ENCODE data around the gene DIP2B. TPM values are rescaled to one million over a fixed set of nuclear protein-coding genes. Genes with fewer than 3 reads are reported as not detected.

The DIP2B gene
- total RNA-seq, 2 experiments from 2014 or later, result 18.8 to 21.8 TPM

DNA sequence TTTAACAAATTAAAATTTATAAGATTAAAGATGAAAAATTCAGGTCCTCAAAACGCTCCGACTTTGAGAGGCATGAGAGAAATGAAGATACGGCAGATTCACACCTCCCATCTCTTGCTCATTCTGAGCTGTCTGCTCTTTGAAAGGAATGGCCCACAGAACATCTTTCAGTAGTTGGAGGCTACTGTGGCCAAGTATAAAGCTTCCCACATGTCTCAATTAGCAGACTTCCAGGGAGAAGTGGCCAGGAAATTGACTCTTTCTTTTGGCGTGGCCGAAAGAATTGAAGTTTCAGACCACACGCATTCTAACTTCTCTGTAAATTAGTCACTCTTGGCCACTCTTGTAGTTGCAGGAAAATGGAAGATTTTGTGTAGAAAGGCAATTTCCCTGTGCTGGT is 129.2 kb downstream of the DIP2B start:
- no peak for ATAC-seq
- H3K9me3 Mint-ChIP-seq (ENCODE audit: insufficient read depth), result no peaks in the 10 kb centered on the region
- POLR2A ChIA-PET, result no interaction called here

GRCh38 chr12:50634379-50634778 is 129.6 kb downstream of the DIP2B start:
- no peak overlapping the region for H3K27ac Mint-ChIP-seq
- no peaks in the 10 kb centered on the region for H3K9me3 Mint-ChIP-seq (ENCODE audit: insufficient read depth)
- ChIA-PET POLR2A (no interaction called here), CTCF (interaction anchor here (1.1 to 3.8 kb wide), 2 partner anchors 128 to 130 kb away, joined by 3 to 14 read pairs; partner anchors contain the start of gene DIP2B)
- DNase-seq, result no peak
- no peaks in the 10 kb centered on the region for H3K27me3 Mint-ChIP-seq (ENCODE audit: low read depth)
- H3K36me3 Mint-ChIP-seq (ENCODE audit: low read depth), result peaks cover 10% of the 10 kb centered on the region
- no peak overlapping the region for H3K4me3 Mint-ChIP-seq
- no peak for ATAC-seq
- peaks cover 6% of the 10 kb centered on the region for H3K4me1 Mint-ChIP-seq (ENCODE audit: low read depth)

More for the DNA sequence above, 129.2 kb downstream of the DIP2B start:
- no peaks in the 10 kb centered on the region for H3K27me3 Mint-ChIP-seq (ENCODE audit: low read depth)
- H3K4me1 Mint-ChIP-seq (ENCODE audit: low read depth), result peaks cover 6% of the 10 kb centered on the region
- H3K36me3 Mint-ChIP-seq (ENCODE audit: low read depth), result peaks cover 10% of the 10 kb centered on the region
- no peak overlapping the region for H3K4me3 Mint-ChIP-seq
- H3K27ac Mint-ChIP-seq, result no peak overlapping the region
- CTCF ChIA-PET, result interaction anchor here (1.1 to 3.8 kb wide), 2 partner anchors 128 to 129 kb away, joined by 3 to 14 read pairs; partner anchors contain the start of gene DIP2B
- no peak for DNase-seq

- no peaks in the 10 kb centered on the region for H3K27me3 Mint-ChIP-seq (ENCODE audit: low read depth)
- ChIA-PET CTCF (interaction anchor here (0.8 to 3.8 kb wide), 3 partner anchors 122 to 131 kb away, joined by 3 to 14 read pairs (median 3); partner anchors contain the start of gene DIP2B), POLR2A (no interaction called here)
- ATAC-seq (no peak), DNase-seq (no peak)
- H3K27ac Mint-ChIP-seq, result no peak overlapping the region
- H3K4me1 Mint-ChIP-seq (ENCODE audit: low read depth), result peaks cover 10% of the 10 kb centered on the region
- H3K36me3 Mint-ChIP-seq (ENCODE audit: low read depth), result peaks cover 5% of the 10 kb centered on the region
- no peaks in the 10 kb centered on the region for H3K9me3 Mint-ChIP-seq (ENCODE audit: insufficient read depth)
- H3K4me3 Mint-ChIP-seq, result no peak overlapping the region
Measured at GRCh38 chr12:50635364-50635763, 130.6 kb downstream of the DIP2B start.

DNA sequence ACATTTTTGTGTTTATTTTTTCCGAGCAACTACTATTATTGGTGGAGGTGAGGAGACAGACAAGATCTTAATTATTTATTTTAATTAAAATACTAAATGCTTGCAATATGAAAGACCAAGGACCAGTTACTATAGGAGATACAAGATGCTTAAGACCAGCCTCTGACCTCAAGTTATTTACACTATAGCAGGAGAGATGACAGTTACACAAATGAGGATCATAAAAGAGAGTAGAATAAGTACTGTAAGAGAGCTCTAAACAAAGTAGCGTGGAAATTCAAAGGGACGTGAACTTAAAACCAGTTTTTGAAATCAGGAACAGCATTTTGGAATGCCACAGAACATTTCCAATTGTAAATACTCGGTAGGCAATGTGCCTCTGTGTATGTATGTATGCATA is 131.1 kb downstream of the DIP2B start:
- Mint-ChIP-seq H3K9me3 (ENCODE audit: insufficient read depth) (no peaks in the 10 kb centered on the region), H3K27me3 (ENCODE audit: low read depth) (no peaks in the 10 kb centered on the region), H3K36me3 (ENCODE audit: low read depth) (peaks cover 7% of the 10 kb centered on the region), H3K4me1 (ENCODE audit: low read depth) (peaks cover 14% of the 10 kb centered on the region), H3K27ac (no peak overlapping the region), H3K4me3 (no peak overlapping the region)
- ATAC-seq (no peak), DNase-seq (no peak)
- ChIA-PET POLR2A (no interaction called here), CTCF (interaction anchor here (0.8 to 3.8 kb wide), 5 partner anchors 118 to 131 kb away, joined by 3 to 14 read pairs (median 3); partner anchors contain the start of gene DIP2B)

DNA sequence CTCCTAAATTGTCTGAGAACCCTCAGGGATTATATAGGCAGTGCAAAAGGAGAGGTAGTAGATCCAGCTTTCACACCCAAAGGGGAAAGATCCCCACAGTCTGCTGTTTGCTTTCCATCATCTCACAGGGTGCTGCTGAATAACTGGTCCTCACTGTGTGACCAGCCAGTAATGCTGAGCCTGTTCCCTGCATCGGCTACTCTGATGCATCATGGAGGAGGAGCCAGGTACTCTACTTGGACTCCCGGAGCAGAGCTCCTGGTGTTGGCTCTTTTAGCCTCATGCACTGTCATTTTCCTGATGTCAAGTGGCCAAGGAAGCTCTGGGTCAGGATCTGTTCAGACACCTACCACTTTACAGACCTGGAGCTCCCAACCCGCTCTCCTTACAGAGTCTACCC is 131.7 kb downstream of the DIP2B start:
- H3K9me3 Mint-ChIP-seq (ENCODE audit: insufficient read depth), result no peaks in the 10 kb centered on the region
- no peaks in the 10 kb centered on the region for H3K27me3 Mint-ChIP-seq (ENCODE audit: low read depth)
- H3K4me3 Mint-ChIP-seq, result no peak overlapping the region
- CTCF ChIA-PET, result interaction anchor here (1.0 to 3.8 kb wide), 5 partner anchors 12 to 132 kb away, joined by 3 to 14 read pairs (median 3); partner anchors contain the start of gene DIP2B
- peaks cover 18% of the 10 kb centered on the region for H3K4me1 Mint-ChIP-seq (ENCODE audit: low read depth)
- no peak overlapping the region for H3K27ac Mint-ChIP-seq
- ATAC-seq, result no peak
- H3K36me3 Mint-ChIP-seq (ENCODE audit: low read depth), result peaks cover 10% of the 10 kb centered on the region
- no peak for DNase-seq
- POLR2A ChIA-PET, result interaction anchor here (0.5 kb wide), 1 partner anchor 128 kb away, joined by 3 read pairs; no protein-coding TSS in a partner anchor

DNA sequence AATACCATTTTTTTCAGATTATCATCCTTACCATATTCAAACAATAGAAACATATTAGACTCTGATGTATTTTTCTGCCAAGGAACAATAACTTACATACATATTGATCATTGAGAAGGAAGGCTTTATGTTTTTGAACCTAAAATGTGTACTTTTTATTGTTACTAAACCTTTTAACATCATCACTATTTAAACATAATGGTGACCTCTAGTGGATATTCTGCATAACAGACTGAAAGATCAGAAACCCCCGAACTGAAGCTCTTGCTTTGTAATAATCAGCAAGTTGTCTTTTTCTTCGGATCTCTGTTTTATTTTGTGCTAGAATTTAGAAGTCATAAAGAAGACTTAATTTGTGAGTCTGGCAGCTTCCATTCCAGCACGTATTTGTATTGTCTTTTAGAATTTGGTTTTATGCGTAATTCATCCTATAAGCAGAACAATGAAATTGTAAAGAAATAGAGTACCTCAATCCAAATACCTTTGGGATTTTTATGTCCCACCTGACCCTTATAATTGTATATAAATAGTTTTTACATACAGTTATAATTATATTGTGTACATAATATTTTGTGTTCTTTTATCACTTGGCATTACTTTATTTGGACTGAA is 133.2 kb downstream of the DIP2B start:
- Mint-ChIP-seq H3K36me3 (ENCODE audit: low read depth) (peaks cover 16% of the 10 kb centered on the region), H3K4me3 (no peak overlapping the region), H3K27me3 (ENCODE audit: low read depth) (no peaks in the 10 kb centered on the region), H3K4me1 (ENCODE audit: low read depth) (peaks cover 25% of the 10 kb centered on the region), H3K9me3 (ENCODE audit: insufficient read depth) (no peaks in the 10 kb centered on the region), H3K27ac (no peak overlapping the region)
- CTCF ChIA-PET, result interaction anchor here (0.6 to 8.0 kb wide), 36 partner anchors 8 to 155 kb away, joined by 3 to 174 read pairs (median 4); partner anchors contain the start of gene DIP2B
- no peak for ATAC-seq
- no peak for DNase-seq
- POLR2A ChIA-PET, result interaction anchor here (0.8 to 2.0 kb wide), 2 partner anchors 130 to 133 kb away, joined by 4 to 12 read pairs; partner anchors contain the start of gene DIP2B

- H3K4me3 Mint-ChIP-seq, result no peak overlapping the region
- H3K9me3 Mint-ChIP-seq (ENCODE audit: insufficient read depth), result no peaks in the 10 kb centered on the region
- no peaks in the 10 kb centered on the region for H3K27me3 Mint-ChIP-seq (ENCODE audit: low read depth)
- ChIA-PET CTCF (interaction anchor here (0.6 to 8.0 kb wide), 37 partner anchors 8 to 156 kb away, joined by 3 to 174 read pairs (median 4); partner anchors contain the start of gene DIP2B), POLR2A (interaction anchor here (0.8 to 2.0 kb wide), 2 partner anchors 130 to 134 kb away, joined by 4 to 12 read pairs; partner anchors contain the start of gene DIP2B)
- ATAC-seq (no peak), DNase-seq (no peak)
- H3K36me3 Mint-ChIP-seq (ENCODE audit: low read depth), result peaks cover 16% of the 10 kb centered on the region
- H3K27ac Mint-ChIP-seq, result no peak overlapping the region
- H3K4me1 Mint-ChIP-seq (ENCODE audit: low read depth), result peaks cover 25% of the 10 kb centered on the region
Measured at GRCh38 chr12:50638482-50638880, 133.7 kb downstream of the DIP2B start.

- Mint-ChIP-seq H3K36me3 (ENCODE audit: low read depth) (peaks cover 19% of the 10 kb centered on the region), H3K27me3 (ENCODE audit: low read depth) (no peaks in the 10 kb centered on the region), H3K4me1 (ENCODE audit: low read depth) (peaks cover 25% of the 10 kb centered on the region), H3K9me3 (ENCODE audit: insufficient read depth) (no peaks in the 10 kb centered on the region), H3K4me3 (no peak overlapping the region), H3K27ac (no peak overlapping the region)
- CTCF ChIA-PET, result interaction anchor here (0.6 to 8.0 kb wide), 7 partner anchors 10 to 159 kb away, joined by 3 to 174 read pairs (median 4); partner anchors contain the start of gene DIP2B
- ATAC-seq (no peak), DNase-seq (no peak)
- POLR2A ChIA-PET, result no interaction called here
Measured at GRCh38 chr12:50639721-50640120, 134.9 kb downstream of the DIP2B start.

- H3K36me3 Mint-ChIP-seq (ENCODE audit: low read depth), result peaks cover 19% of the 10 kb centered on the region
- ATAC-seq, result no peak
- H3K27me3 Mint-ChIP-seq (ENCODE audit: low read depth), result no peaks in the 10 kb centered on the region
- H3K9me3 Mint-ChIP-seq (ENCODE audit: insufficient read depth), result no peaks in the 10 kb centered on the region
- no peak for DNase-seq
- no peak overlapping the region for H3K4me3 Mint-ChIP-seq
- POLR2A ChIA-PET, result no interaction called here
- CTCF ChIA-PET, result interaction anchor here (0.6 to 8.0 kb wide), 8 partner anchors 21 to 160 kb away, joined by 3 to 174 read pairs (median 3); partner anchors contain the start of gene DIP2B
- no peak overlapping the region for H3K27ac Mint-ChIP-seq
- H3K4me1 Mint-ChIP-seq (ENCODE audit: low read depth), result peaks cover 25% of the 10 kb centered on the region
Measured at GRCh38 chr12:50640321-50640939, 135.6 kb downstream of the DIP2B start.

- ATAC-seq (no peak), DNase-seq (no peak)
- CTCF ChIA-PET, result interaction anchor here (1.4 to 8.0 kb wide), 2 partner anchors 54 to 135 kb away, joined by 3 to 174 read pairs; partner anchors contain the start of gene DIP2B
- Mint-ChIP-seq H3K36me3 (ENCODE audit: low read depth) (peaks cover 19% of the 10 kb centered on the region), H3K27ac (no peak overlapping the region), H3K9me3 (ENCODE audit: insufficient read depth) (no peaks in the 10 kb centered on the region), H3K4me1 (ENCODE audit: low read depth) (peaks cover 25% of the 10 kb centered on the region), H3K27me3 (ENCODE audit: low read depth) (no peaks in the 10 kb centered on the region), H3K4me3 (no peak overlapping the region)
- POLR2A ChIA-PET, result no interaction called here
Measured at GRCh38 chr12:50641566-50641965, 136.8 kb downstream of the DIP2B start.

DNA sequence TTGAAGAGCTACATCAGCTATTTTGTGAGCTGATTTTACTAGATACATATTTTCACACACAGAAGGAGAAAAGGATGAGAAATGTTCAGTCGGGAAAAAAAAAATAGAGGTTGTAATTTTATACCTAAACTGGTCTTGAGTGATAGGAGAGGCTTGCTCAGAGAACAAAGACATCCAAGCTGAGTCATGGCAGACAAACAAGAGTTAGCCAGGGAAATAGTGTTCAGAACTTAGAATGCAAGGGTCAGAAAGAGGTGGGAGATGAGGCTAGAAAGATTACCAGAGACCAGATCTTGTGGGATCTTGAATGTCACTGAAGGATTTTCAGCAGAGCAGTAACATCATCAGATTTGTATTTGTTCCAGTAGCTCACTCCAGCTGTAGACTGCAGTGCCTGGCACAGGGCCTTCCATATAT is 137.3 kb downstream of the DIP2B start:
- DNase-seq (no peak), ATAC-seq (no peak)
- CTCF ChIA-PET, result interaction anchor here (8.0 kb wide), 1 partner anchor 135 kb away, joined by 174 read pairs; the partner anchor contains the start of gene DIP2B
- POLR2A ChIA-PET, result no interaction called here
- Mint-ChIP-seq H3K27me3 (ENCODE audit: low read depth) (no peaks in the 10 kb centered on the region), H3K27ac (no peak overlapping the region), H3K9me3 (ENCODE audit: insufficient read depth) (no peaks in the 10 kb centered on the region), H3K36me3 (ENCODE audit: low read depth) (peaks cover 19% of the 10 kb centered on the region), H3K4me3 (no peak overlapping the region), H3K4me1 (ENCODE audit: low read depth) (peaks cover 25% of the 10 kb centered on the region)
